ENCODE measurements around the gene HGFAC.

DNA sequence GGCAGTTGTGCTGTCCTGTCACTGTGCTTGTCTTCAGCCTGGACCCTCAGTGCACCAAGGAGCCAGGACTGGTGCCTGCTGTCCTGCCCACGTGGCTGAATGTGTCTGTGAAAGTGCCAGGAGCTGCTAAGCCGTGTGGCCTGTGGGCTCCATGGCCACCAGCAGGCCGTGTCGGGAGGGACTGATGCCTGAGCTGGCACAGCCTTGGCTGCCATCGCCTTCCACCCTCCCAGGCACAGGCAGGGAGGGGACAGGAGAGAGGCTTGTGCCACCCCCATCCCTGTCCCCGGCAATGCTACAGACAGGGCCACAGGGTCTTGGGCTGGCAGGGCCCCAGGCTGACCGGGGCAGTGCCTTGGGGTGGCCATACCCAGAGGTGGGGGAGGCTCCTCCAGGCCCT is 46.1 kb downstream of the HGFAC start:
- TF ChIP-seq GATA3 (IDR thresholded peaks at IDR 0.05; ENCODE audit: low read depth, low read length) (no peak), GATA2 (IDR thresholded peaks at IDR 0.05; ENCODE audit: low read depth, low read length) (no peak)
